NCI-H1048 (cell line): ENCODE measurements around the gene CDH4.
"Not testable (repeated sequence)": the region's sequence is repeated elsewhere in the genome, so short reads cannot be mapped to it uniquely, and the experiment has no call there.

Experiments used
- DNase-seq: peaks from one replicate; lab custom pipeline; 2025; lab: John Stamatoyannopoulos, UW

CDH4 gene

DNA sequence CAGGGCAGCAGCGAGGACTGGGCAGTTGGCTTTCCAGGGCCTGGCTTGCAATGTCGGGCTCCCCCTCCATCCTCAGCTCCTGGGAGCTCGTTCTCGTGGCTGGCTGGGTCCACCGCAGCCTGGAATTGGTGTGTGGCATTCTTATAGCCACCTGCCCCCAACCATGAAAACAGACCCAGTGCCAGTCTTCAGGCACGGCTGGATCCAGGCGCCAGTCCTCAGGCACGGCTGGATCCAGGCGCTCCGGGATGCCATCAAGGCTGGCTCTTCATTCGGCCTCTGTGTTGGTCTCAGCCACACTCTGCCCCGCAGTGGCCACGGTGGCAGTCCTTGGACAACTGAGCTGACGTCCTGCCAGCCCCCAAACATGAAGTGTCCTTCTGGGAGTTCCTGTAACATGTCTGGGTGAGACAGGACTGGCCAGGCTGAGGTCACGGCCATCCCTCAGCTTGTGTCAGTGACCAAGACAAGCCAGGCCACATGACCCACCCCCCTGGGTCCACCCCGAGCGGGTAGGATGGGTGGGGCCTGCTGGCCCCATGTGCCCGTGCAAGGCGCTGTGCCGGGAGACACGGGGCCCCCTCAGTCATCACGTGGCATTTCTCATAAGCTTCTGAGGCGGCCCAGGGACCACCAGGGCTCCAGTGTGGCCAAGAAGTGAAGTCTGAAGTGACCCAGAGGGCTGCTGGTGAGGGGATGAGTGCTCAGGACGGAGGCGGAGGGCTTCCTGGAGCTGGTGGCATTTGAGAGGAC lies 714.6 kb downstream of the CDH4 start:
- no peak for DNase-seq

DNA sequence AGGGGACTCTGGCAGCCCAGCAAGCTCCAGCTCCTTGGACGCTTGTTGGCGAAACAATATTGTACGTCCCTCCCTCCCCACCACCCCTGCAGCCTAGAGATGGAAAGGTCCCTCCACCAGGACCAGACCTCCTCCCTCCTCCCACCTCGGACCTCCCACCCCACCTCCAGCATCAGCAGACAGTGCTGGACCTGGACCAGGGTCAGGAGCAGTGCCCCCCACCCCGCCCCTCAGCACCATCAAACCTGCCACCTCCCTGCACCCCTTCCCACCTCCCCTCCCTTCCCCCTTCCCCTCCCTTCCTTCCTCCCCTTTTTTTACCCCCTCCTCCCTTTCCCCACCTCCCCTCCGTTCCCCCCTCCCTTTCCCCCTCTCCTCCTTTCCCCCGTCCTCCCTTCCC lies 715.2 kb downstream of the CDH4 start:
- no peak for DNase-seq

DNA sequence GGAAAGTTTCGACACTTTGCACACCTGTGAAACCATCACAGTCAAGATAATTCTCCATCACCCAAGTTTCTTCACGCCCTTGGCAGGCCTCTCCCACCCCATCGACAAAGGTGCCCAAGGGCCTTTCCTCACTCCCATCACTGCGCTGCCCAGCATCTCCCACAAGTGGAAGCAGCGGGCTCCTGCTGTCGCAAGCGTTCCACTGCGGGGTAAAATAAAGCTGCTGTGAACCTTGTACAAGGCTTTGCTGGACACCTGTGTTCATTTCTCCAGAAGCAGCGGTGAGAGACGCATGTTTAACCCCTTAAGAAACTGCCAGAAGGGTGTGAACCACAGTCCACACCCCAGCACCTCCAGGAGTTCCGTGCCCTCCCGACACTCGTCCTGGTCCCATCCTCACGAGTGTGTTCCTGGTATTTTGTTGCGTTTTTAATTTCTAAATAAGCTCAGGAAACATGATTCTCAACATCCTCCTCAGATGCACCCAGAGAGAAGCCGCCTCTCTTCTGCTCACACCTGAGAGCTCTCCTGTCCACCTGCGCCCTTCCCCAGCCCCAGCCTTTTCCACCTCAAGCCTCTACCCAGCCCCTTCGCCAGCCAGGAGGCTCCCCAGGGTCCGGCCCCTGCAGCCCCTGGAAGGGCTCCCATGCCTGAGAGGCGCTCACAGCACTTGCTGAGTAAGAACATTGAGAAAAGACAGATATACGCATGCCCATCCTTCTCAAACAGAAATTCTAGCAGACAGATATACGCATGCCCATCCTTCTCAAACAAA lies 716.2 kb downstream of the CDH4 start:
- DNase-seq, result no peak

DNA sequence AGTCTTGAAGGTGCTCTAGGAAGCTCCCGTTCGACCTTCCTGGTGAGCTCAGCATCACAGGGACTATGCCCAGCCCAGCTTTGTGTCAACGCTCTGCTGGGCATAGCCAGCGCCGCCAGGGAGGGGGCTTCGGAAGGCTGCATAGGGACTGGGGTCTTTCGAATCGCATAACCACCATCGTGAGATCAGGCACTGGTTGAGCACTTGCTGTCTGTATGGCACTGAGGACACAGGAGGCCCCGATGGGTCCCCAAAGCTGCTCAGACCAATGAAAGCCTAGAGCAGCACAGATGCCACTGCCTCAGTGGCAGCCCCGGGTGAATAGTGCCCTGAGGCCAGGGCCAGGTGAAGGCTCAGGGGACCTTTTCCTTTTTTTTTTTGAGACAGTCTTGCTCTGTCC lies 716.9 kb downstream of the CDH4 start:
- DNase-seq, result no peak

DNA sequence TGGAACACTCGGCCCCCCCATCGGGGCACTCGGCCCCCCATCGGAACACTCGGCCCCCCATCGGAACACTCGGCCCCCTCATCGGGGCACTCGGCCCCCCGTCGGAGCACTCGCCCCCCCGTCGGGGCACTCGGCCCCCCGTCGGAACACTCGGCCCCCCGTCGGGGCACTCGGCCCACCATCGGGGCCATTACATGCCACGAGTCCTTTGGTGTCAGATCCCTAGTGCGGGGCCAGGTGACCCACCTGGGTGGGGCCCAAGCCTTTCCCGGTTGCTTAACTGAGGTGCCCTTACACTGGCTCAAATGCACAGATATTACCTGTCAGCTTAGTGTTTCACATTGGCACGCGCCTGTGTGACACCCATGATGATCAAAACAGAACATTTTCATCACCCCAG lies 717.7 kb downstream of the CDH4 start:
- no peak for DNase-seq

DNA sequence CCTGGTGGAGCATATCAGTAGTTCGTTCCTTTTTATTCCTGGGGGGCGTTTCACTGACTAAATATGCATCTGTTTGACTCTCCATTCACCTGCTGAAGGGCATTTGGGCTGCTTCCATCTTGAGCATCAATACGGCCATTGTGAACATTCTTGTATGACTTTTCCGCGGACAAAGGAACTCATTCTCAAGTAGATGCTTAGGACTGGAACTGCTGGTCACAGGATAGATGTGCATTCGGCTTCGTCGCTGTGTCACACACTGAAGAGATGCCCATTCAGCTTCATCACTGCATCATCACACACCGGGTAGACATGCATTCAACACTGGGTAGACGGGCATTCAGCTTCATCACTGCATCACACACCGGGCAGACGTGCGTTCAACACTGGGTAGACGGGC lies 718.3 kb downstream of the CDH4 start:
- DNase-seq, result no peak

DNA sequence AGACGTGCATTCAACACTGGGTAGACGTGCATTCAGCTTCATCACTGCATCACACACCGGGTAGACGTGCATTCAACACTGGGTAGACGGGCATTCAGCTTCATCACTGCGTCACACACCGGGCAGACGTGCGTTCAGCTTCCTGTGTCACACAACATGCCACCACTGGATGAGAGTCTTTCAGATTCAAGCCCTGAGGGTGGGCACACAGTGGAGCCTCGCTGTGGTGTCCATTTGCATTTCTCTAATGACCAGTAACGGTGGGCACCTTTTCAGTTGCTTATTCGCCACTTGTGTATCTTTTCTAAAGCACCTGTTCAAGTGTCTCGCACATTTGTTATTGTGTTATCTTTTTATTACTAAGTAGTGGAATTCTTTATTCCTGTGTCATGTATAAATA lies 719.5 kb downstream of the CDH4 start:
- not testable (repeated sequence) for DNase-seq

DNA sequence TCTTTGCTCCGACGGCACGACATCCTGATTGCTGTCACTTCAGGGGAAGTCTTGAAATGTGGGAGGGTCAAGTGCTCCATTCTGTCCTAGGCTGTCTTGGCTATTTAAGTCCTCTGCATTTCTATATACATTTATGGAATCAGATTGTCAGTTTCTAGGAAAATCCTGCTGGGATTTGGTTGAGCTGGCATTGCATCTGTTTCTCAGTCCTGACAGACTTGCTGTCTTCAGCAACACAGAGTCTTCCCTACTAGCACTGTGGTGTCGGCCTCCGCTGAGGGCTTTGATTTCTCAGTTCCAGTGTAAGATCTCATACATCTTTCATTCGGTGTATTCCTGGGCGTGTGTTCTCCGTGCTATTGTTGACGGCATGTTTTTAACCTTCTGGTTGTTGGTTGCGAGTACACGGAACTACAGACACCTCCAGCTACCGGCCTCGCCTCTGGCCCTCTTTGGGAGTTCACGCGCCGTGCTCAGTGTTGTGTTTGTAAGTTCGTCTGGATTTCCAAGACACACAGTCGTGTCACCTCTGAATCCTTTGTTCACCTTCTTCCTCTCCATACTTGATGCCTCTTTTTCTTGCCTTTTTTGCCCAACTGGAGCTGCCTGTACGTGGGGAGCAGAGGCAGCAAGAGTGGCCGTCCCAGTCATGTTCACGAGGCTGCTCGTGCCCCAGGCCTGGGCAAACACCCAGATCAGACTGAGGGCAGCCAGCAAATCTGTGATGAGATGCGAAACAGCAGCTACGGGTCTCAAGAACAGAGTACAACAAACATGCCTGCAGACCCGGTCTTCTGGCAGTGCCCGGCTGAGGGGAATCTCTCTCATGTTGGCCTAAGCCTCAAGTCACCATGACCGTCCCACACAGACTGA lies 720.8 kb downstream of the CDH4 start:
- no peak for DNase-seq

DNA sequence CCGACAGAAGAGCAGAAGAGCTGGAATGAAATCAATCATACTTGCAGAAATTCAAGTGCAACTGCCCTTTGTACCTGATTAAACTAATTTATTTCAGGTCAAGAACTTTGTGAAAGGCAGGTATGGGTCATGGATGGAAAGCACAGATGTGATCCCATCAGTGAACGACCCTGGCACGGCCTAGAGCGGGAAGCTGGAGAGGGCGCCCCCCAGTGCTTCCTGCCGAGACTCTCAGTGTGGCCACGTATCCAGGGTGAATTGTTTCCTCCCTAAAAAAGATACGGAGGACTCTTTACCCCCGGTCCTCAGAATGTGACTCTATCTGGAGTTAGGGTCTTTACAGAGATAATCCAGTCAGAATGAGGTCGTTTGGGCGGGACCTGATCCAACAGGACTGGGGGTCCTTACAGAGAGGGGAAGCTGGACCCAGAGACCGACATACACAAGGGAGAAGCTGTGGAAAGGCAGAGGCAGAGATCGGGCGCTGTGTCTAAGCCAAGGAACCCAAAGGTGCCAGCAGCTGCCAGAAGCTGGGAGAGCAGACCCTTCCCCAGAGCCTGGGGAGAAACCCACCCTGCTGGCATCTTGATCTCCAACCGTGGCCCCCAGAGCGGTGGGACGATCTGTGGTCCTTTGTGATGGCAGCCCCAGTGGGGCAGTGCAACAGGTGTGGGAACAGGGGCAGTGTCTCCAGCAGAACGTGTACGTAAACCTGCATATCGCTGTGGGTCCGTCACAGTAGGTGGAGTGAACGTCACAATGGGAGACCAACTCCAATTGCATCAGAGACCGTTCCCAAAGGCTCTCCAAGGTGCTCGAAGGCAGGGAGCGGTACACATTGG lies 721.7 kb downstream of the CDH4 start:
- DNase-seq, result no peak

DNA sequence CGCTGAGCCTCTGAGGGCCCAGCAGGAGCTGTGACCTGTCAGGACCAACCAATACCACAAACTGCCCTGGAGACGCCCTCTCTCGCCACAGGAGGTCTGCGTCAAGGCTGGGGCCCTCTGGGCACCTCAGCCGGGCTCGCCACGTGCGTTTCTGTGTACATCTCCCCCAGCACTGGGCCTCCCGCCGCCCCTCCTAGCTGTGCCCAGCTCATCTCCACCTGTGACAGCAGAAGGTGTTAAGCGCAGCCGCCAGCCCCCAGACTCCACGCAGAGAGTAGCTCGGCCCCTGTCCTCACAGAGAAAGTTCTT lies 722.2 kb downstream of the CDH4 start:
- no peak for DNase-seq

DNA sequence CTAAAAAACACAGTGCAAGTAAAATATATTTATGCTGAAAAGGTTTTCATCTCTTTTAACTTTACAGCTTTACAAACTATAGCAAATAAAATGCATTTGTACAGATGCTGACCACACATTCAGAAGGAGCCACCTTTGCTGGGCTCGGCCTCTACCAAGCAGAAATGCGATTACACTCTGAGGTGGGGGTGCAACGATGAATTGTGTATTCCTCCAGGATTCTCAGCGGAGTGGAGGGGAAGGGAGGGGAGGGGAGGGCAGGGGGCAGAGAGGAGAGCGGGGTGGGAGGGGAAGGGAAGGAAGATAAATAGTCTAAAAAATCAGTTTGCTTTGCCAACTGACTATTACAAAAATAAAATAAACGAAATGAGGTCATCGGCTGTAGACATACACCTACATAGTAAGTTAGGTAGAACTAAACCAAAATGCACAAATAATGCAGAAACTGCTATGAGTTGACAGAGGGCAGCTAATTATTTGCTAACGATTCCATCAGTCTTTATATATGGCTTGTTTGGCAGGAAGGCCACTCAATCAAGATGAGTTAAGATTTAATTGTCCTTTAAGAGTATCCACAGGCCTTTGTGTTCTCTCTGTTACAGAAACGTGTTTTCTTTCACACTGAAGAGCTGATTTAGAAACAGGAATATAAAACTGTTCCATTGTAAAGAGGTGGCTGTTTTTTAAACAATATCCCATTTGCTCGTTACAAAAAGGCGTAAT lies 723.5 kb downstream of the CDH4 start:
- no peak for DNase-seq

DNA sequence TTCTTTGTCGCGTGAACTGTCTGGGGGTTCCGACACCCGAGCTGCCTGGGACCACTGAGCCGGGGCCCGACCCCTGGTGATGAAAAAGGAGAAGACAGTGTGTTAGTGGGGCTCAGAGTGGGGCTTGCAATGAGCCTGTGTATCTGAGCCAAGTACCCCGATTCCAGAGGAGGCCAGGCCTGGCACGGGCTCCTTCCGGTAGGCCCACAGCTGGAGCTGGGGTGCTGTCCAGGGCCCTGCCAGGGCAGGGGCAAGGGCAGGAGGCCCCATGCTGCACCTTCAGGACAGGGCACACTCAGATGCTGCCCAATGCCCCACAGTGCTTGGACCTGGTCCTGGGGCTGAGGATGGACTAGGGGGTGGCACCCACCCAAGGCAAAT lies 724.2 kb downstream of the CDH4 start:
- DNase-seq, result no peak

DNA sequence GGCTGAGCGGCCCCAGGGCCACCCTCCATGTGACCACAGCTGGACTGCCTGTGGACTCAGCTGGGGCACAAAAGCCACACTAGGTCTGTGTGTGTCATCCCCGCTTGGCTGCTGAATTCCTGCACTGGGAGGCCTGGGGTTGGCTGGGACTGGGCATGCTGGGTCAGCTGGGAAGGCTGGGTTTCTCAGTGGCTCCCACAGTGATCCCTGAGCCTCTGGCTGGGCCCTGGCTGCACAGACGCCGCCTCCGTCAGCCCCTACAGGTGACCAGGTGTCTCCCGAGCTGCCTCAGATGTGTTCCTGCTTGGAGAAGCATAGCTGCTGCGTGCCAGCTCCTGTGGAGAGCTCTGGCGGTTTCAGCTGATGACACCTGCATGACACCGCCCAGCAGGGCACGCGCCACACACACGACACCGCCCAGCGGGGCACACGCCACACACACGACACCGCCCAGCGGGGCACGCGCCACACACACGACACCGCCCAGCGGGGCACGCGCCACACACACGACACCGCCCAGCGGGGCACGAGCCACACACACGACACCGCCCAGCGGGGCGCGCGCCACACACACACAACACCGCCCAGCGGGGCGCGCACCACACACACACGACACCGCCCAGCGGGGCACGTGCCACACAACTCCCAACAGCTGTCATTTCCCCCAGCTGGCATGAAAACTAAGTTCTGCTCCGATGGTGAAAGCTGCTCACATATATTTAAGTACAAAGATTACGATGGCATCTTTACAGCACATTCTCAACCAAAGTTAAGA lies 724.8 kb downstream of the CDH4 start:
- DNase-seq, result no peak

DNA sequence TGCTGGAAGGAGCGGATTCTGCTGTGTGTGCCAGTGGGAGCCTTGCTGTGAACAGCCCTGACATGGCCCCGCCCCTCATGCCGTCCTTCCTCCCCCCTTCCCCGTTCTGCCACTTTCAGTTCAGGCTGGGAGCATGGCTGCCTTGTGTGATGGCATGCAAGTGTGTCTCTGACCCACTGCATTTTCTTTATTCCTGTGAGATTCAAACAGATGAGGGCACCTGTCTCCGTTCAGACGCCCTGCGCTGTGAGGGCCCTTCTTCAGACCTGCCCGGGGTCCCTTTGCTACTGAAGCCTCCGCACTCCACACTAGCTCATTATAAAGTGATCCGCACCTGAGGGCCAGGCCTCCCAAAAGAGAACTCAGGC lies 725.3 kb downstream of the CDH4 start:
- no peak for DNase-seq

DNA sequence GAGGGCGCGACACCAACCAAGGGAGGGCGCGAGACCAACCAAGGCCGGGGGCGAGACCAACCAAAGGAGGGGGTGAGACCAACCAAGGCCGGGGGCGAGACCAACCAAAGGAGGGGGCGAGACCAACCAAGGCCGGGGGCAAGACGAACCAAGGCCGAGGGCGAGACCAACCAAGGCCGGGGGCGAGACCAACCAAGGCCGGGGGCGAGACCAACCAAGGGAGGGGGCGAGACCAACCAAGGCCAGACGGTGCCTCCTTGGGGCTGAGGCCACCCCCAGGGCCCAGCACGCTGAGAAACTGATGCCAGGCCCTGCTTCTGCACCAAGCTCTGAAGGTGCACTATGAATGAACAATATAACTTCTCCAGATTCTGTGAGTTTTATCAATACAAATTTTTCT lies 726.4 kb downstream of the CDH4 start:
- DNase-seq, result no peak

DNA sequence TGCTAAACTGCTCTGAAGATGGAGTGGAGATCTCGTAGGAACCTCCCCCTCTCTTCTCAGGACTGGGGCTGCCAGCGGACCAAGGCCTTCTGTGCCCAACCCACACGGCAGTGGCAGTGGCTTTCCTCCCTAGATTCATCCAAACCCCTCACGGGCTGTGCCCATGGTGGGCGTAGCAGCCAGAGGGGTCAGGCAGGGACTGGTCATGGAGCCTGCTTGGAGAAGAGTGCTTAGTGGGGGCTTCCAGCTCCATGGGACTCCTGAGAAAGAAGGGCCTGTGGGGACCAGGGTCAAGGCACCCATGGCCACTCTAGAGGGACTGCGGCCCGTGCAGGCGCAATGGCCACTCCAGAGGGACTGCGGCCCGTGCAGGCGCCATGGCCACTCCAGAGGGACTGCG lies 727.0 kb downstream of the CDH4 start:
- no peak for DNase-seq

DNA sequence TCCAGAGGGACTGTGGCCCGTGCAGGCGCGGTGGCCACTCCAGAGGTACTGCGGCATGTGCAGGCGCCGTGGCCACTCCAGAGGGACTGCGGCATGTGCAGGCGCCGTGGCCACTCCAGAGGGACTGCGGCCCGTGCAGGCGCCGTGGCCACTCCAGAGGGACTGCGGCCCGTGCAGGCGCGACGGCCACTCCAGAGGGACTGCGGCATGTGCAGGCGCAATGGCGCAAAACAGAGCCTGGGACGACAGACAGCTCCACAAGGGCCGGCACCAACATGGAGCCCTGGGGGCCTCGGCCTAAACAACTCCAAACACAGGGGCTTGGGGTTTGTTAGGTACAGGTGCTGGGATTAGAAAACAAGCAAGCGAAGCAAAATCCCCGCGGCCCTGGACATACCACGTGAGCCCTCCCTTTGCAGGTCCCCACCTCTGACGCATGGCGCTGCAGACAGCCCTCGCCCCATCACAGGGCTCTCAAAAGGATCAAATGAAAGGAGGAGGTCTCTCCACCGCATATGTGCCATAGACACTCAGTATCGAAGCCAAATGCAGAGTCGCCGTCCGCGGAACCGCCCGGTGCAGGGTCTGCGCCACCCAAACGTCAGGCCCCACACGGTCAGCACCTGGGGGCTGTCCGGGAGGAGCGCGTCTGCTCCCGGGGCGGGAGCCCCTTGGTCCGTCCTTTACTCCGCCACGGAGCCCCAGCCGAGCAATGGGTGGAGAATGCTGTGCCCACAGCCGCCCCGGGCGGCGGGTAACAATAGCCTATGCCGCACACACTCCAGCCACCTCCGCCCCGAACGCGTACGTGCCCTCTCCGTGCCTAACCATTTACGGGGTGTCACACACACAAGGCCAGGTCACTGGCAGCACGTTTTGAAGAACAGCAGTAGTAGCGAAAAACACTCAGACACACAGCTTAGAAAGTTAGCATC lies 727.9 kb downstream of the CDH4 start:
- no peak for DNase-seq

DNA sequence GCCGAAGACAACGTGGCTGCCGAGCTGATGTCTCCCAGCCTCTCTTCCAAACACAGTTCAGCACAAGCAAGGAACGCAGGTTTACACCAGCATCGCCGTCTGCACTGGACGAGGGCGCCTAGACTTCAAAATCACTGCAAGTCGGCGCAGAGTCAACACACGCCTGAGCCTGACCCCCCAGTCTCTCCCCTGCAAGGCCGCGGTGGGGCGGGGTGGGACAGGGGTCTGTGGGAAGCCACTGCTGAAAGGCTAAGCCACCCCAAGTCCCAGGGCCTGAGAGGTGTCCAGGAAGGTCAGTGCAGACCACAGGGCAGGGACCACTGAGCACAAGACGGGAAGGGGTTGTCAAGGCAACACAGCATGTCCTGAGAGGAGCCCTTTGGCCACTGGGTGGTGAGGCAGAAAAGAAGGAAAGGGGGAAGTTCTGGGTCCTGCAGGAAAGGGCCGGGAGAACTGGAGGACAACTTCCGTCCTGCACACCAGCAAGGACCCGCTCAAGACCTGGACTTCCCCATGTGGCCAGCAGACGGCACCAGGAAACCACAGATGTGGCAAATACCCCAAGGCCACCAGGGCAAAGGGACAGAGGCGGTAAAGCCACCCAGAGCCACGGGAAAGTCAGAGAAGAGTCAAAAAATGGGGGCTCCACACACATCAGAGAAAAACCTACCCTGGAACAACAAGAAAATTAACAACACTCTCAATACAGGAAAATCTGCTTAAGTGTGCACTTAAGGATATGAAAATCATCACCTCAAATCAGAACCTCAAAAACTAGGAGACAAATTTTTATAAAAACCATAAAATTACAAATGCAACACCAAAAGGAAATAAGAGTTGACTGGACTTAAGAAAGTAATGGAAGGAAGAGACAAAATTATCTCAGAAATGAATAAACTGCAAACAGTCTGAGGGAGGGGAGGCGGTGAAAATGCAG lies 728.9 kb downstream of the CDH4 start:
- no peak for DNase-seq
